GM21737 (cell line): ENCODE results near the gene SLCO6A1.

Source experiments
- ATAC-seq: cut with Tn5 transposase; IDR thresholded peaks from one replicate; pipeline ENCODE4 v1.9.1; 2021; ENCODE audit warnings: mild to moderate bottlenecking, moderate library complexity; ENCODE audit not compliant: unreplicated experiment

SLCO6A1 gene

DNA sequence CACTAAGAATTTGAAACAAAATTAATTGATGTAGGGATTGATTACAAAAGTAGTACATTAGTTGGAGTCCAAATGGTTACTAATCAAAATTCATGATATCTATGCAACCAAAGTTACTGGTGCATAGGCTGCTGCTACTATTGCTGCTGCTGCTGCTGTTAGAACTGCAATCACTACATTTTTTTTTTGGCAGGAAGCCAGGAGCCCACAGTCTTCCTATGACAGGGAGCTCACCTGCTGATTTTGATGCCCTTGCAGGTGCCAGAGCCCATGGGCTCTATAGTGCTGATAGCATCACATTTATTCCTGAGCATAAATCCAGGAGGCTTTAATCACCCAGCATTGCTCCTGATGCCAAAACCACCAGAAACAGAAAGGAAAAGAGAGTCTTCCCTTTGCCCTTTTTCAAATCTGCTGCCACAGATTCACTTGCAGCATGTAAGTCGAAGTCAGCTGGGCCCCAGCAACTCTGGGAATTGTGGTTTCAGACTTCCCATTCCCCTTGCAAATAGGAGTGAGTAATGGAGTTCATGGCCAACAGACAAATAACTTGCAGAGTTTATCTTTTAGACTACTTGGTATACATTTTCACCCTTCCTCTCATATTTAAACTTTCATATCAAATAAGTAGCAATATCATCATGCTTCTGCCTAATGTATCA, 17.6 kb downstream of the SLCO6A1 start:
- ATAC-seq, result no peak

DNA sequence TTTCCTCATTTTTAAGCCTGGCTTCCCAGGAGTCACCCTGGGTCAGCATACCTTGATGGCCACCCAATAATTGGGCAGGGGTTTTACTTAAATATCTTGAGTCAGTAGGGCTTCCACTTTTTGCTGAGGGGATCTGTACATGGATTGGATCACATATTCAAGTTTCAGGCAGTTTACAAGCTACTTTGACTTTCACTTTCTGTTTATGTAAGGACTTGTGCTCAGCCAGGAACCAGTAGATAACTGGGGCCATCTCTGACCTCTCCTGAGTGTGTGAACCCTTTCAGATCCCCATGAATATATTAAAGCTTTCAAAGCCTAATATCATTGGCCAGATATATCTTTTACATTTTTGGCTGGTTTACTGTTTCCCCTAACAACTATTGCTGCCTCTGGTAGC, 45.1 kb downstream of the SLCO6A1 start:
- peak; percentile 84 for ATAC-seq

DNA sequence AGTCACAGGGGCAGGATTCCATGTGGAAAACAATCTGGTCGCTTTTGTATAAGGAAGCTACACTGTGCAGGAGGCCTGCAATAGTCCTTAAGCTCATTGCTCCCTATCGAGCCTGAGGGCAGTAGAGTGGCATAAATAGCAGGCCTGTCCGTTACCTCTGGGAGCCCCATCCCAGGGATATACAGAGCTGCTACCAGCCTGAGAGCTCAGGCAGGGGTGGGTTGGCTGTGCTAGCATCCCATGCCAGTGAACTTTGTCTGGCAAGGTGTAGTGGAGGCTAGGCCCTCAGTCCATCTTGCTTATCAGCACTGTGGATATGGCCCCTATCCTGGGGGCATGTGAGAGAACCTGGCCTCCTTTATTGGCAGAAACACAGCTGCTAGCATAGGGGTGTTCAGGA, 47.7 kb downstream of the SLCO6A1 start:
- ATAC-seq, result no peak

DNA sequence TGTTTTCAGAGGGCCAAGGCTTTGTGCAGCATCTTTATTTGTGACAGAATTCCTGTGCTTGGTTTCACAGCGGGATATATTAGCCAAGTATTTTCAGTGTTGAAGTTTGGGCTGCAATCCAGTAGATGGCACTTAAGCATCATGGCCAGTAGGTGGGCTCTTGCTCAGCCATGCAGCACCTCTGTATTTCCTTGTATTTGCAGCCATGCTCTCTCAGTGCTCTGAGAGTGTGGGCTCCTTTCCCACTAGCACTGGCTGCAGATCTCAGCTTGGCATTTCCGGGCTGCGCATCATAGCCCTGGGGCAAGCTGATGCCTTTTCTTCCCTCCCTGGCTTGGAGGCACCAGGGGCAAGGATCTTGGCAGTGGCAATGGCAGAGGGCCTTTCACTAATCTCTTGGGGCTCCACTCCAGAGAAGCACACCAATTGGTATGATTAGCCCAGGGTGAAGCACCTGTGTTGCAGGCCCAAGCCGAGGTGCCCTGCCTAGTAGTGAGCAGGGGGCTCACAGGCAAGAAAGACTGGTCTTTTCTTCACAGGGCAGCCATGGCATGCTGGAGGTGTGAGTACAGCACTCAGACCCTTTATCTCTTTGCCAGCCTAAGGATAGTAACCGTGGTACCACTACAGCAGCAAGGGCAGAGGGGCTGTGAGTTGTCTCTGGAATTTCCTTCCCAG, 48.3 kb downstream of the SLCO6A1 start:
- no peak for ATAC-seq

DNA sequence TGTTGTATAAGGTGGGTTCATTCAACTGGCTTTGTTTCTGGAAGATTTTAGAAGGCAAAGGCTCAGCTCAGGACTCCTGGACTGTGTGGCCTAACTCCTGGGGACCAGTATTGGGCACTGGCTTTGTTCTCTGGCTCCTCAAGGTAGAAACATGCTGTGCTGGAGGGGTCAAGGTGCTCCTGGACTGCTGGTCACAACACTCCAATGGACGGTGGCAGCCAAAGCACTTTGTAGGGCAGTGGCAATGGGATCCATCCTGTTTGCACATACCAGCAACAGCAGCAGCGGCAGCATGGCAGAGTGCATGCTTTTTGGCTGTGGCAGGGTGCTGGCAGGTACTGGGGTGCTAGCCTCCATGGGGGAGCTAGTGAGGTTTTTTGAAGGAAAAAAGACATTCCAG, 65.3 kb downstream of the SLCO6A1 start:
- ATAC-seq, result no peak

DNA sequence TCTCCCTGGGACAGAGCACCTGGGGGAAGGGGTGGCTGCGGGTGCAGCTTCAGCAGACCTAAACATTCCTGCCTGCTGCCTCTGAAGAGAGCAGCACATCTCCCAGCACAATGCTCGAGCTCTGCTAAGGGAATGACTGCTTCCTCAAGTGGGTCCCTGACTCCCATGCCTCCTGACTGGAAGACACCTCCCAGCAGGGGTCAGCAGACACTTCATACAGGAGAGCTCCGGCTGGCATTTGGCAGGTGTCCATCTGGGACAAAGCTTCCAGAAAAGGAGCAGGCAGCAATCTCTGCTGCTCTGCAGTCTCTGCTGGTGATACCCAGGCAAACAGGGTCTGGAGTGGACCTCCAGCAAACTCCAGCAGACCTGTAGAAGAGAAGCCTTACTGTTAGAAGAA, 77.2 kb downstream of the SLCO6A1 start:
- ATAC-seq, result no peak

DNA sequence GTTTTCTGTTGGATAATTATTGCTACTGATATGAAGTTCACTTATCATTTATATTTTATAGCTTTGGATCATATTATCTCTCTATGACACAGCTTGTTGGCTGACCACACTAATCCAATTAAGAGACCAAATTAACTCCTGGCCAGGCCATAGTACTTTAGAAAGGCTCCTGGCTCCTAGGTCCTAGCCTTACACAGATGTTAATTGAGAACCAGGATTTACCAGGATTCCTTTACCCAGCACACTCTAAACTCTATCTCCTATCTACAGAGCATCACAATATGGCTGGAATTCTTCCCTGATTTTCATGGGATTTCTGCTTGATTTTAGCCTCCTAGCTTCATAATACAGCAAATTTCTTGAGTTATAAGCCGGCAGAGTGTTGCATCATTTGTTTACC, 80.3 kb downstream of the SLCO6A1 start:
- ATAC-seq, result no peak

DNA sequence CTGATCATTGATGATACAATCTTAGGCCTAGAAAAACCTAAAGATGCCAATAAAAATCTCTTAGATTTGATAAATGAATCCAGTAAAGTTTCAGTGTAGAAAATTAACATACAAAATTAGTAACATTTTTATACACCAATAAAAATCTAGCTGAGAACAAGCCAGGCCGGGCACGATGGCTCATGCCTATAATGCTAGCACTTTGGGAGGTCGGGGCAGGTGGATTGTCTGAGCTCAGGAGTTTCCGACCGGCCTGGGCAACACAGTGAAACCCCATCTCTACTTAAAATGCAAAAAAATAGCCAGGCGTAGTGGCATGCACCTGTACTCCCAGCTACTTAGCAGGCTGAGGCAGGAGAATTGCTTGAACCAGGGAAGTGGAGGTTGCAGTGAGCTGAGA, 84.4 kb downstream of the SLCO6A1 start:
- no peak for ATAC-seq

DNA sequence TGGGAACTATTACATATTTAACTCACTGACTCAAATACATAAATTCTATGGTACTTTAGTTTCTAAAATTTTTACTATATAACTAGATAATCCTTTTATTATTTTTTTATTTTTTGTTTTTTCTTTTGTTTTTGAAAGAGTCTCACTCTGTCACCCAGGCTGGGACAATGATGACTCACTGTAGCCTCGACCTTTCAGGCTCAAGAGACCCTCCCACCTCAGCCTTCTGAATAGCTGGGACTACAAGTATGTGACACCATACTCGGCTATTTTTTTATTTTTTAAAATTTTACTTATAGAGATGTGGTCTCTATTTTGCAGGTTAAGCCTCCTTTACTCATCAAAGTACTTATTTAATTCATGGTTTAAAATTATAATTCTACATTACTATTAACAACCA, 110.6 kb downstream of the SLCO6A1 start:
- ATAC-seq, result no peak

DNA sequence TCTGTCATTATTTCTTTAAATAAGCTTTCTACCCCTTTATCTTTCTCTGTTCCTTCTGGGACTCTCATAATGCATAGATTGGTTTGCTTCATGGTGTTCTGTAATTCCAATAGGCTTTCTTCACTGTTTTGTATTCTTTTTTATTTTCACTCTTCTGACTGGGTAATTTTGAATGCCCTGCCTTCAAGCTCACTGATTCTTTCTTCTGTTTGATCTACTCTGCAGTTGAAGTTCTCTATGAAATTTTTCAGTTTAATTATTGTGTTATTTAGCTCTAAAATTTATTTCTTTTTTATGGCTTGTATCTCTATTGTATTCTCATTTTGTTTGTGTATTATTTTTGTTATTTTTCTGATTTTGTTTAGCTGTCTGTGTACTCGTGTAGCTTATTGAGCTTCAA, 113.4 kb downstream of the SLCO6A1 start:
- ATAC-seq, result no peak

DNA sequence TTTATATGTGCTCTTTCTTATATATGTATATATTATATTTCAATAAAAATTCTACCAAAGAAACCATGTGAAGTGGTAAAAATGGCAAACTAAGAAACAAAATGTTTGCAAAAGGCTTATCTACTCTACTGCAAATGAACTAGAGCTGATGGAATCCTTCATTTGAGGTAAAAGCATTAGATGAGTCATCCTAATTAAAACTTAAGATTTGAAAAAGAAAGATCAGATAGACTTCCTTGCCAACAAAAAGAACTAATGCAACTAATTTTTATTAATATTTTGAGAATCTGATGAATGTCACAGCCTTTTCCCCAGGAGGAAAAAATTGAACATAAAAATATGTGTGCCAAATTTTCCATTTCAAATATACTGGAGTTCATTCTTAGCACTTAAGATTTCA, 118.6 kb downstream of the SLCO6A1 start:
- no peak for ATAC-seq

DNA sequence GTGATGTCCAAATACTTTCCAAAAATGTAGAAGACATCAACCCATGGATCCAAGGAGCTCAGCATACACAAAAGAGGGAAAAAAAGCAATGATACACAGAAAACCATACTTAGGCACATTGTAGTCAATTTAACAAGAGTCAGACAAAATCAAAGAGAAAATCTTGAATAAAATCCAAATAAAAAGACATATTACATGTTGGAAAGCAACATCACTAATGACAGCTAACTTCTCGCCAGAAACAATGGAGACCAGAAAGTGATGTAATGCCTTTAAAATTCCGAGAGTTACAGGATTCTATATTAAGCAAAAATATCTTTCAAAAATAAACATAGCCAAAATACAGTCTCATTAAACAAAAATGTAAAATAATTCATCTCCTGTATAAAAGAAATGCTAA, 122.9 kb downstream of the SLCO6A1 start:
- ATAC-seq, result no peak

DNA sequence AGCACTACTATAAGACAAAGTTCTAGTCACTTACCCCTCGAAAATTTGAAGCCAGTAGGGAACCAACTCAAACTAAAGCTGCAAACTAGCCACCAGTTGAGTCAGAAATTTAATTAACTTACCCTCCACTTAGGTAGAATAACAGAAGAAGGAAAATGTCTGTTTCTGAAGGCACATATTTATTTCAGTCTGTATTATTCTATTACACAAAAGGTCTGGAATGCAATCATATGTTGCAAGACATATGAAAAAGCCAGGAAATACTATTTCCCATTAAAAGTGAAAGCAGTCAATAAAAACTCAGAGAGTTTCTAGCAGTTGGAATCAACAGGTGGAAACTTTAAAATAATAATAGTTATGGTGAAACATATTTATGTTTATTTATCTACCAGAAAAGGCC, 123.5 kb downstream of the SLCO6A1 start:
- ATAC-seq, result no peak

DNA sequence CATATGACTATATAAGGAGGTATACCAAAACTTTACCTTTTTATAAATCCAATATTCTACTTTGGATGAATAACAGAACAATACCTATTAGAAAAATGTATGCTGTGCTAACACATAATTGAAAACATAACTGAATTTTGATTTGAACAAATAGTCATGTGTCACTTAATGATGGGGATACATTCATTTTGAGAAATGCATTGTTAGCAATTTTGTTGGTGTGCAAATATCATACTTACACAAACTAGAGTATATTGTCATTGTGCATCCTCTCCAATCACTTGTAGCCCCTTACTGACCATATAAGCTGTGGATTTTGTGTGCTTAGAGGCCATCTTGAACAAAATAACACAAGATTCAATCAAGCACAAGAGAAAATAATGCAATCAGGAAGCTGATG, 130.4 kb downstream of the SLCO6A1 start:
- no peak for ATAC-seq

DNA sequence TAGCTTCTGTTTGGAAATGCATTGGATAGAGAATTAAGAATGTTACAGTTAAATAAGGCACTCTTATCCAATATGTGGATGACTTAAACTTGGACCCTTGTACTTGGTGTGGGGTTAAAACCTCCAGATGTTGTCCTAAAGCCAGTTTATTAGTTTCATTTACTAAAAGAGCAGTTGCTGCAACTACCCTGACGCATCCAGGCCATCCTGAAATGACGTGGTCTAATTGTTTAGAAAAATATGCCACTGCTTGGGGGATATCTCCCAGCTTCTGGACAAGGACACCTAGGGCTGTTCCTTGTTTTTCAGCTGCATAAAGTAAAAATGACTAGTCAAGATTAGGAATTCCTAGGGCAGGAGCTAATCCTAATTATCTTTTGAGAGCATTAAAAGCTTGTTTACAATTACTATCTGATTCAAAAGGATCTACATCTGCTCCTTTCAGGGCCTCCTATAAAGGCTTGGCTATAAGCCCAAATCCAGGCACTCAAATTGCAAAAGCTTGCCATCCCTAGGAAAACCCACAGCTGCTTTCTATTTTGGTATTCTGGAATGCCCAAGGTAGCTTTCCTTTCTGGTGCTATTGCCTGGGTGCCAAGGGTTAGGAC, 157.0 kb downstream of the SLCO6A1 start:
- ATAC-seq, result no peak

DNA sequence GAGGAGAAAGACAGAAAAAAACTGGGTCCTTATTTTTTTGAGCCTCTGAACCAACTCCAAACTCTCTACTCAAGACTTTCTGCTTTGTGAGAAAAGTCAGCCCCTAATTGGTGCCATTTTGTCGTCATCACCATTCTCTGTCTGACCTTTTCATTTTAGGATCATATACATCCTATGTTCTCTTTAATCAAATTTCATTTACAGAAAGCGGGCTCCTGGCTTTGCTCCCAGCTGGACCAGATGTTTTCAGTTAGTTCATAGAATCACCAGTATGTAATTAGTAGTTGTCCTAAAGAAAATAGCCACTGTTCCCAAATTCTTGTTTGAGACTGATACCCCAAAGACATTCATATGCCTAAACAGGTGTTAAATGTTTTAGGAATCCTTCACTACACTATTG, 174.1 kb downstream of the SLCO6A1 start:
- ATAC-seq, result no peak
